Erythroblast (primary cell): ENCODE measurements around the gene TIGD1.

Experiments used
- GATA1 ChIP-seq: IDR thresholded peaks from 2 replicates; pipeline ENCODE4 v1.6.1; 2011; ENCODE audit warnings: low read depth, mild to moderate bottlenecking, control low read depth, low read length, moderate library complexity
- POLR2A ChIP-seq: IDR thresholded peaks from 2 replicates; pipeline ENCODE4 v1.6.1; 2011; ENCODE audit warnings: mild to moderate bottlenecking, low read length

DNA sequence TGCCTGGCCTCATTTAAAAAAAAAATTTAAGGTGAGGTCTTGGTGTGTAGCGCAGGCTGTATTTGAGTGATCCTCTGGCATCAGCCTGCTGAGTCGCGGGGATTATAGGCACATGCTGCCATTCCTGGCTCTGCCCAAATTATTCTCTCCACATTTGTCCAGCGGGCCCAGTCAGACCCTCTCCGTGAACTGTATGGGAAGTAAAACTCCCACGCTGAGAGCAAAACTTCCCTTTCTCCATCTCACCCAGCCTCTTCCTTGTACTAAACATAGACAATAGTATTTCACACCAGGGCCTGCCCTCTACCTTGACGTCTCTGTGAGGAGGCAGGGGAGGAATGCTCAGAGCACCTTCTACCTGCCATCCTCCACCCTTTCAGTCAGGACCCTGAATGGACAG, 37.2 kb upstream of the TIGD1 start:
- no peak for TF ChIP-seq POLR2A
- no peak for TF ChIP-seq GATA1
